ENCODE measurements around the gene MCRIP2. TPM values are rescaled to one million over a fixed set of nuclear protein-coding genes. Genes with fewer than 3 reads are reported as not detected.

Gene MCRIP2
- total RNA-seq, 1 experiment from 2014 or later = 11.9 TPM

GRCh38 chr16:631808-632358 is 9.7 kb upstream of the MCRIP2 start:
- no peak for DNase-seq (ENCODE audit: low spot score)

- no peak for DNase-seq (ENCODE audit: low spot score)
These were observed 8.9 kb upstream of the MCRIP2 start for GRCh38 chr16:632486-633335.

- DNase-seq (ENCODE audit: low spot score) = no peak
These were observed 8.1 kb upstream of the MCRIP2 start for GRCh38 chr16:633336-634050.

- no peak for DNase-seq (ENCODE audit: low spot score)
These were observed 7.5 kb upstream of the MCRIP2 start for GRCh38 chr16:634051-634670.

GRCh38 chr16:634996-635395 is 6.6 kb upstream of the MCRIP2 start:
- DNase-seq (ENCODE audit: low spot score) = no peak

- DNase-seq (ENCODE audit: low spot score) = no peak
These were observed 5.9 kb upstream of the MCRIP2 start for GRCh38 chr16:635573-636205.

- DNase-seq (ENCODE audit: low spot score) = peak; percentile 86
These were observed 5.2 kb upstream of the MCRIP2 start, which contains the start of gene METTL26 for GRCh38 chr16:636206-637080. METTL26 (minus strand) TSS chr16:636305; CDS start chr16:636290, 15 bp downstream.

GRCh38 chr16:637081-638018 is 4.3 kb upstream of the MCRIP2 start:
- no peak for DNase-seq (ENCODE audit: low spot score)

GRCh38 chr16:638034-638543 is 3.5 kb upstream of the MCRIP2 start:
- DNase-seq (ENCODE audit: low spot score) = no peak

- no peak for DNase-seq (ENCODE audit: low spot score)
These were observed 2.8 kb upstream of the MCRIP2 start for GRCh38 chr16:638836-639235.

GRCh38 chr16:640614-641013 is 1.0 kb upstream of the MCRIP2 start:
- no peak for DNase-seq (ENCODE audit: low spot score)

- DNase-seq (ENCODE audit: low spot score) = no peak
These were observed 791 bp downstream of the MCRIP2 start for GRCh38 chr16:642189-643049.

- DNase-seq (ENCODE audit: low spot score) = no peak
These were observed 1.4 kb downstream of the MCRIP2 start for GRCh38 chr16:643050-643368.

GRCh38 chr16:644556-644955 is 2.9 kb downstream of the MCRIP2 start:
- DNase-seq (ENCODE audit: low spot score) = no peak

GRCh38 chr16:645852-646678 is 4.4 kb downstream of the MCRIP2 start:
- DNase-seq (ENCODE audit: low spot score) = no peak

- DNase-seq (ENCODE audit: low spot score) = no peak
These were observed 5.1 kb downstream of the MCRIP2 start for GRCh38 chr16:646679-647172.

- no peak for DNase-seq (ENCODE audit: low spot score)
These were observed 5.7 kb downstream of the MCRIP2 start for GRCh38 chr16:647173-647902.
